KMS-11 (cell line): ENCODE results near the gene PRR19.

Source experiments
- H2AFZ ChIP-seq: fragments of 200-600 bp; sonication (generic); 2 replicates; pipeline ENCODE4 v1.6.1; 2016; ENCODE audit warnings: antibody characterized with exemption, mixed run types, low read depth
- H3K27ac ChIP-seq: fragments of 200-600 bp; sonication (generic); 2 replicates; pipeline ENCODE4 v1.6.1; 2016; ENCODE audit warnings: mild to moderate bottlenecking, mixed run types
- H3K27me3 ChIP-seq: fragments of 200-600 bp; sonication (generic); 2 replicates; pipeline ENCODE4 v1.6.1; 2017; ENCODE audit warnings: mild to moderate bottlenecking, low read depth, mixed run types, moderate library complexity; ENCODE audit not compliant: insufficient read depth
- H3K36me3 ChIP-seq: fragments of 200-600 bp; sonication (generic); 2 replicates; pipeline ENCODE4 v1.6.1; 2017; ENCODE audit warnings: mild to moderate bottlenecking, mixed run types; ENCODE audit not compliant: insufficient read depth
- H3K4me1 ChIP-seq: fragments of 200-600 bp; sonication (generic); 2 replicates; pipeline ENCODE4 v1.6.1; 2016; ENCODE audit warnings: mild to moderate bottlenecking, low read depth, mixed run types; ENCODE audit not compliant: poor library complexity, severe bottlenecking
- H3K4me2 ChIP-seq: fragments of 200-600 bp; sonication (generic); 2 replicates; pipeline ENCODE4 v1.7.0; 2016; ENCODE audit warnings: mild to moderate bottlenecking, mixed run types
- H3K4me3 ChIP-seq: fragments of 200-600 bp; sonication (generic); IDR thresholded peaks from 2 replicates; pipeline ENCODE4 v1.6.1; 2017; ENCODE audit warnings: low read depth, low read length, mixed read lengths; ENCODE audit not compliant: insufficient read depth
- H3K79me2 ChIP-seq: fragments of 200-600 bp; sonication (generic); 2 replicates; pipeline ENCODE4 v1.6.1; 2016; ENCODE audit warnings: low read depth, mixed run types; ENCODE audit not compliant: insufficient read depth
- H3K9ac ChIP-seq: fragments of 200-600 bp; sonication (generic); 2 replicates; pipeline ENCODE4 v1.6.1; 2016; ENCODE audit warnings: mild to moderate bottlenecking, mixed run types
- H4K20me1 ChIP-seq: fragments of 200-600 bp; sonication (generic); 2 replicates; pipeline ENCODE4 v1.6.1; 2016; ENCODE audit warnings: mild to moderate bottlenecking, mixed run types; ENCODE audit not compliant: insufficient read depth
- CTCF ChIP-seq: fragments of 200-600 bp; sonication (generic); conservative IDR thresholded peaks from 2 replicates; pipeline ENCODE4 v1.6.1; 2017; ENCODE audit warnings: low read depth, mild to moderate bottlenecking, antibody characterized with exemption, low read length, moderate library complexity, mixed read lengths

The PRR19 gene

GRCh38 chr19:42349378-42350107, 47.6 kb downstream of the PRR19 start:
- no peaks in the 10 kb centered on the region for H3K27me3 ChIP-seq
- H3K9ac ChIP-seq: no peak overlapping the region
- H3K4me1 ChIP-seq: no peaks in the 10 kb centered on the region
- H4K20me1 ChIP-seq: no peaks in the 10 kb centered on the region
- H3K27ac ChIP-seq: no peak overlapping the region
- no peak for TF ChIP-seq CTCF
- no peaks in the 10 kb centered on the region for H3K36me3 ChIP-seq
- H3K4me3 ChIP-seq: no peak overlapping the region
- no peak overlapping the region for H3K4me2 ChIP-seq
- no peaks in the 10 kb centered on the region for H3K79me2 ChIP-seq
- no peak overlapping the region for H2AFZ ChIP-seq

GRCh38 chr19:42350417-42350816, 48.5 kb downstream of the PRR19 start:
- Histone ChIP-seq H2AFZ (no peak overlapping the region), H3K27ac (no peak overlapping the region), H3K36me3 (no peaks in the 10 kb centered on the region), H3K9ac (no peak overlapping the region), H3K4me3 (no peak overlapping the region), H3K27me3 (no peaks in the 10 kb centered on the region), H3K79me2 (no peaks in the 10 kb centered on the region), H4K20me1 (no peaks in the 10 kb centered on the region), H3K4me2 (no peak overlapping the region), H3K4me1 (no peaks in the 10 kb centered on the region)
- no peak for TF ChIP-seq CTCF

- Histone ChIP-seq H3K79me2 (no peaks in the 10 kb centered on the region), H2AFZ (no peak overlapping the region), H3K4me1 (no peaks in the 10 kb centered on the region), H4K20me1 (no peaks in the 10 kb centered on the region), H3K27me3 (no peaks in the 10 kb centered on the region), H3K9ac (no peak overlapping the region), H3K27ac (no peak overlapping the region), H3K4me2 (no peak overlapping the region), H3K36me3 (no peaks in the 10 kb centered on the region), H3K4me3 (no peak overlapping the region)
- no peak for TF ChIP-seq CTCF
Measured at GRCh38 chr19:42351079-42351735, 49.3 kb downstream of the PRR19 start.

- Histone ChIP-seq H3K27me3 (no peaks in the 10 kb centered on the region), H3K27ac (no peak overlapping the region), H3K79me2 (no peaks in the 10 kb centered on the region), H4K20me1 (no peaks in the 10 kb centered on the region), H3K4me3 (no peak overlapping the region), H2AFZ (no peak overlapping the region), H3K4me2 (no peak overlapping the region), H3K36me3 (no peaks in the 10 kb centered on the region), H3K9ac (no peak overlapping the region), H3K4me1 (no peaks in the 10 kb centered on the region)
- no peak for TF ChIP-seq CTCF
Measured at GRCh38 chr19:42352301-42353259, 50.6 kb downstream of the PRR19 start.
